Upper lobe of left lung (tissue), 6 donors: ENCODE measurements around the gene GAPDH. TPM values are rescaled to one million over a fixed set of nuclear protein-coding genes. Genes with fewer than 3 reads are reported as not detected.
A peak's percentile ranks its signal among the peaks of the same experiment; 100 is the strongest.
"Not testable (repeated sequence)": the region's sequence is repeated elsewhere in the genome, so short reads cannot be mapped to it uniquely, and the experiment has no call there.

Experiments
- ATAC-seq, 2 donors: fragments of 200-7000 bp; cut with Tn5 transposase; one replicate each; pipeline ENCODE4 v1.9.1; 2022; ENCODE audit warnings: mild to moderate bottlenecking in 2 of 2, moderate library complexity in 2 of 2; ENCODE audit not compliant: low FRiP score in 2 of 2
- DNase-seq, 2 donors: peaks; one replicate each; pipeline ENCODE4 v3.0.0-alpha.2; 2019 to 2020
- H3K27ac ChIP-seq, 4 donors: fragments of 200-600 bp; sonication (generic); one replicate each; pipeline ENCODE4 v1.5.1; 2016 to 2019
- H3K27me3 ChIP-seq, 4 donors: fragments of 200-600 bp; sonication (generic); one replicate each; pipeline ENCODE4 v1.5.1; 2017 to 2019
- H3K36me3 ChIP-seq, 4 donors: fragments of 200-600 bp; sonication (generic); one replicate each; pipeline ENCODE4 v1.5.1; 2016 to 2019
- H3K4me1 ChIP-seq, 4 donors: fragments of 200-600 bp; sonication (generic); one replicate each; pipeline ENCODE4 v1.5.1; 2018 to 2019
- H3K4me3 ChIP-seq, 4 donors: fragments of 200-600 bp; sonication (generic); one replicate each; pipeline ENCODE4 v1.5.1; 2017 to 2019; ENCODE audit warnings: mild to moderate bottlenecking in 2 of 4, moderate library complexity in 1 of 4
- H3K9me3 ChIP-seq, 4 donors: fragments of 200-600 bp; sonication (generic); one replicate each; pipeline ENCODE4 v1.5.1; 2018 to 2019
- EP300 ChIP-seq, 4 donors: sonication (generic); formaldehyde crosslinking; IDR thresholded peaks; one replicate each; pipeline ENCODE4 v1.5.1; 2017; ENCODE audit warnings: antibody characterized with exemption in 4 of 4, control low read depth in 2 of 4
- POLR2A ChIP-seq, 4 donors: fragments of 450-650 bp; IDR thresholded peaks; one replicate each; pipeline ENCODE4 v1.5.1; 2016 to 2017; ENCODE audit warnings: antibody characterized with exemption in 4 of 4, mild to moderate bottlenecking in 2 of 4
- POLR2AphosphoS5 ChIP-seq, 2 donors: sonication (generic); formaldehyde crosslinking; IDR thresholded peaks; one replicate each; pipeline ENCODE4 v1.5.1; 2017; ENCODE audit warnings: antibody characterized with exemption in 2 of 2
- WGBS, 2 donors: methylation state at CpG; one replicate each; pipeline ENCODE4 v1.1.5; 2017 to 2018; 5-methylcytosine and 5-hydroxymethylcytosine counted together
- small RNA-seq, 4 donors: library from RNA; depleted of rRNA; stranded (forward); fragments of <200 nt; gene quantifications; one replicate each; pipeline ENCODE3, GENCODE V24; 2016
- total RNA-seq, 6 donors: library from RNA; depleted of rRNA in 4 of 6; stranded (reverse); fragments of >200 nt in 4 of 6; gene quantifications; one replicate each; pipeline versions ENCODE4 v1.1.0 to v1.2.1, GENCODE V29; 2016 to 2021
- TF ChIP-seq, protein P1 (sequence below), 6 experiments: fragments of 450-650 bp in 4 of 6; fragments of 200-600 bp in 2 of 6; sonication (generic) in 2 of 6; IDR thresholded peaks; one replicate each; pipeline ENCODE4 v1.5.1; 2016 to 2019; ENCODE audit warnings: antibody characterized with exemption in 6 of 6
- donor health status: DM: no; HTN: no; CAD: no; lungs with moderate emphysema.
- donor health status: DM: no; HTN: yes; CAD: no; lungs with severe emphysema.

The GAPDH gene
- total RNA-seq, 6 donors from 2014 or later, result 442 to 1,402 (median 931) TPM

DNA sequence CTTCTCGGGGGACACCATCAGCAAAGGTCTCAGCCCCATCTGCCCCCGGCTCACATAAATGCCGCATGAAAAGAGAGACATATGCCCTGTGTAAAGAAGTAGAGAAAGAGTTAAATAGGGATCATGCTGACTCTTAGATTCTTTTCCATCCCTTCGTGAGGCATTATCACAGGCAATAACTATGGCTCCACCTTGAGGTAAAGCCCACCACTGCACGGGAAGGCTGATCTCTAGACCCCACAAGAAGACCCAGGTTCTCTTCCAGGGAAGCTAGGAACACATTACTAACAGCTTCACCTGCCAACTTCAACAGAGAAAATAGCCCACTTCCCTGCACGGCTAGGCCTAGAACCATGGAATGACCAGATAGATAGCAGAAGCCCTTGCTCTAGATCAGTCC is 47.9 kb downstream of the GAPDH start:
- H3K4me1 ChIP-seq, result no peaks in the 10 kb centered on the region
- H3K27ac ChIP-seq, result no peak overlapping the region
- no peaks in the 10 kb centered on the region for H3K9me3 ChIP-seq
- DNase-seq, result no peak
- H3K36me3 ChIP-seq, result peaks cover 80 to 100% (median 91%) of the 10 kb centered on the region in 4 donors
- WGBS, 2 donors, result 86 to 90% methylated on average over 6 of the region's 6 CpGs
- no peak for ATAC-seq
- H3K4me3 ChIP-seq, result no peak overlapping the region
- no peak for TF ChIP-seq POLR2A (IDR thresholded peaks at IDR 0.05)
- no peak for TF ChIP-seq EP300 (IDR thresholded peaks at IDR 0.05)
- no peak for TF ChIP-seq POLR2AphosphoS5 (IDR thresholded peaks at IDR 0.05)
- TF ChIP-seq, protein P1, sequence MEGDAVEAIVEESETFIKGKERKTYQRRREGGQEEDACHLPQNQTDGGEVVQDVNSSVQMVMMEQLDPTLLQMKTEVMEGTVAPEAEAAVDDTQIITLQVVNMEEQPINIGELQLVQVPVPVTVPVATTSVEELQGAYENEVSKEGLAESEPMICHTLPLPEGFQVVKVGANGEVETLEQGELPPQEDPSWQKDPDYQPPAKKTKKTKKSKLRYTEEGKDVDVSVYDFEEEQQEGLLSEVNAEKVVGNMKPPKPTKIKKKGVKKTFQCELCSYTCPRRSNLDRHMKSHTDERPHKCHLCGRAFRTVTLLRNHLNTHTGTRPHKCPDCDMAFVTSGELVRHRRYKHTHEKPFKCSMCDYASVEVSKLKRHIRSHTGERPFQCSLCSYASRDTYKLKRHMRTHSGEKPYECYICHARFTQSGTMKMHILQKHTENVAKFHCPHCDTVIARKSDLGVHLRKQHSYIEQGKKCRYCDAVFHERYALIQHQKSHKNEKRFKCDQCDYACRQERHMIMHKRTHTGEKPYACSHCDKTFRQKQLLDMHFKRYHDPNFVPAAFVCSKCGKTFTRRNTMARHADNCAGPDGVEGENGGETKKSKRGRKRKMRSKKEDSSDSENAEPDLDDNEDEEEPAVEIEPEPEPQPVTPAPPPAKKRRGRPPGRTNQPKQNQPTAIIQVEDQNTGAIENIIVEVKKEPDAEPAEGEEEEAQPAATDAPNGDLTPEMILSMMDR (IDR thresholded peaks at IDR 0.05), result no peak
- H3K27me3 ChIP-seq, result no peaks in the 10 kb centered on the region

DNA sequence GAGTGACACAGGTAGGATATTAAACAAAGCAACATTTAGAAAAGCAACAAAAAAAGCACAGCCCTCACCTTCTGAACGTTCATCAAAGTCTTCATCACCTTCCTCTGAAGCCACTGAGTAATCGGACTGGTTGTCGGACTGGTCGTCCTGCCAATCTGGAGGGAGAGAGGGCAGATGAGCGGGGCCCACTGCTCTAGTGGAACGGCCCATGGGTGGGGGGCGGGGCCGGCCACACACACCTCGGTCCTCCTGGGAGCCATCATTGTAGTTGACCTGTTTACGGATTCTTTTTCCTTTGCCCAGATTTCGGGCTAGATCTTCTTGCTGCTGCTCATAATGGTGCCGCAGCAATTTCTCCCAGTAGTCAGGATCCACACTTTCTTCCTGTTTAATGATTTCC is 48.6 kb downstream of the GAPDH start:
- Histone ChIP-seq H3K27ac (no peak overlapping the region), H3K4me3 (no peak overlapping the region), H3K4me1 (no peaks in the 10 kb centered on the region), H3K27me3 (no peaks in the 10 kb centered on the region), H3K9me3 (no peaks in the 10 kb centered on the region), H3K36me3 (peaks cover 81 to 100% (median 91%) of the 10 kb centered on the region in 4 donors)
- ATAC-seq (no peak), DNase-seq (peak in 1 of 2 donors; percentile 50)
- 89 to 95% methylated on average over 12 of the region's 12 CpGs for WGBS, 2 donors
- TF ChIP-seq EP300 (IDR thresholded peaks at IDR 0.05) (no peak), POLR2A (IDR thresholded peaks at IDR 0.05) (no peak), POLR2AphosphoS5 (IDR thresholded peaks at IDR 0.05) (no peak)
- TF ChIP-seq, protein P1 (IDR thresholded peaks at IDR 0.05), result no peak

DNA sequence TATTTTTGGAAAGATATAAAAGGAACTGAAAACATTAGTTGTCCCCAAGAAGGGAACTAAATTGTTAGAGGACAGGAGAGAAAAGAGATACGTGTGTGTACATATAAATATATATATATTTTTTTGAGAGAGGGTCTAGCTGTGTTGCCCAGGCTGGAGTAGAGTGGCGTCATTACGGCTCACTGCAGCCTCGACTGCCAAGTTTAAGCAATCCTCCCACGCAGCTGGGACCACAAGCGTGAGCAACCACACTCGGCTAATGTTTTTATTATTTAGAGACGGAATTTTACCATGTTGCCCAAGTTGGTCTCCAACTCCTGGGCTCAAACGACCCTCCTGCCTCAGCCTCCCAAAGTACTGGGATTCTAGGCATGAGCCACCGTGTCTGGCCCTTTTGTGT is 50.0 kb downstream of the GAPDH start:
- H3K27ac ChIP-seq, result no peak overlapping the region
- no peak for ATAC-seq
- no peaks in the 10 kb centered on the region for H3K27me3 ChIP-seq

DNA sequence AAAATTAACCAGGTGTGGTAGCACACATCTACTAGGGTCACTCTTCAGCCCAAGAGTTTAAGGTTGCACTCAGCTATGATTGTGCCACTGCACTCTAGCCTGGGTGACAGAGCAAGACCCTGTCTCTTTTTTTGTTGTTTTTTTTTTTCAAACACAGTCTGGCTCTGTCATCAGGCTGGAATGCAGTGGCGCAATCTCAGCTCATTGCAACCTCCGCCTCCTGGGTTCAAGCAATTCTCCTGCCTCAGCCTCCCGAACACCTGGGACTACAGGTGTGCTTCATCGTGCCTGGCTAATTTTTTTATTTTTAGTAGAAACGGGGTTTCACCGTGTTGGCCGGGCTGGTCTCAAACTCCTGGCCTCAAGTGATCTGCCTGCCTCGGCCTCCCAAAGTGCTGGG is 52.3 kb downstream of the GAPDH start:
- DNase-seq, H3K27ac ChIP-seq, H3K4me3 ChIP-seq, H3K9me3 ChIP-seq, H3K4me1 ChIP-seq, ATAC-seq, H3K27me3 ChIP-seq: not testable (repeated sequence)
- peaks cover 78 to 100% (median 92%) of the 10 kb centered on the region in 4 donors for H3K36me3 ChIP-seq
- WGBS, 2 donors, result 84 to 91% methylated on average over 8 of the region's 8 CpGs

More for the DNA sequence above, 50.0 kb downstream of the GAPDH start:
- no peak for DNase-seq
- TF ChIP-seq, protein P1 (IDR thresholded peaks at IDR 0.05), result no peak
- TF ChIP-seq POLR2AphosphoS5 (IDR thresholded peaks at IDR 0.05) (no peak), POLR2A (IDR thresholded peaks at IDR 0.05) (no peak), EP300 (IDR thresholded peaks at IDR 0.05) (no peak)
- Histone ChIP-seq H3K36me3 (peaks cover 82 to 100% (median 91%) of the 10 kb centered on the region in 4 donors), H3K9me3 (no peaks in the 10 kb centered on the region), H3K4me1 (no peaks in the 10 kb centered on the region), H3K4me3 (no peak overlapping the region)
- WGBS, 2 donors, result 86 to 90% methylated on average over 10 of the region's 10 CpGs

Small RNAs within 50 kb of the gene (small RNA-seq; reads per million reads assigned to genes)
- 228 to 440 (median 285) reads per million in 4 donors for gene SCARNA11

Other genes starting within 250 kb of the GAPDH start
- 1 to 10 TPM in 5 of 6 donors, not detected in 1; 1.1 to 4.8 (median 2.1) TPM for gene PLEKHG6, start 223.8 kb upstream of the GAPDH start, total RNA-seq
- gene TNFRSF1A, start 192.4 kb upstream of the GAPDH start, total RNA-seq, result 100 to 1,000 TPM; 140 to 425 (median 202) TPM
- 100 to 1,000 TPM; 153 to 594 (median 346) TPM for gene SCNN1A, start 159.0 kb upstream of the GAPDH start, total RNA-seq
- 100 to 1,000 TPM in 5 of 6 donors, 10 to 100 TPM in 1; 84.9 to 207 (median 150) TPM for gene LTBR, start 150.4 kb upstream of the GAPDH start, total RNA-seq
- 1 to 10 TPM in 5 of 6 donors, not detected in 1; 1.0 to 8.8 (median 3.3) TPM for gene CD27, start 89.6 kb upstream of the GAPDH start, total RNA-seq
- 10 to 100 TPM; 32.6 to 71.5 (median 46.9) TPM for gene TAPBPL, start 82.5 kb upstream of the GAPDH start, total RNA-seq
- gene VAMP1, start 63.8 kb upstream of the GAPDH start, total RNA-seq, result 10 to 100 TPM in 2 of 6 donors, 1 to 10 TPM in 4; 4.6 to 25.1 (median 7.1) TPM
- gene MRPL51, start 41.3 kb upstream of the GAPDH start, total RNA-seq, result 100 to 1,000 TPM in 2 of 6 donors, 10 to 100 TPM in 4; 40.1 to 125 (median 67.2) TPM
- gene NCAPD2, start 40.4 kb upstream of the GAPDH start, total RNA-seq, result 10 to 100 TPM; 15.4 to 43.0 (median 25.5) TPM
- gene IFFO1, start 21.5 kb downstream of the GAPDH start, total RNA-seq, result 100 to 1,000 TPM in 1 of 6 donors, 10 to 100 TPM in 5; 13.3 to 108 (median 32.0) TPM
- gene NOP2, start 33.8 kb downstream of the GAPDH start, total RNA-seq, result 10 to 100 TPM; 19.4 to 49.2 (median 36.6) TPM
- gene CHD4, start 72.9 kb downstream of the GAPDH start, total RNA-seq, result 100 to 1,000 TPM; 165 to 267 (median 178) TPM
- gene LPAR5, start 101.4 kb downstream of the GAPDH start, total RNA-seq, result 1 to 10 TPM; 1.3 to 4.4 (median 2.9) TPM
- 10 to 100 TPM in 1 of 6 donors, 1 to 10 TPM in 5; 1.8 to 12.6 (median 5.9) TPM for gene ACRBP, start 112.9 kb downstream of the GAPDH start, total RNA-seq
- gene ING4, start 128.6 kb downstream of the GAPDH start, total RNA-seq, result 10 to 100 TPM; 24.3 to 79.6 (median 33.8) TPM
- 10 to 100 TPM; 33.4 to 52.8 (median 43.0) TPM for gene ZNF384, start 154.9 kb downstream of the GAPDH start, total RNA-seq
- gene PIANP, start 166.3 kb downstream of the GAPDH start, total RNA-seq, result under 1 TPM in 3 of 6 donors, not detected in 3; 0.13 to 0.83 (median 0.39) TPM
- 10 to 100 TPM; 36.9 to 70.2 (median 63.0) TPM for gene COPS7A, start 189.5 kb downstream of the GAPDH start, total RNA-seq
- 100 to 1,000 TPM; 136 to 221 (median 144) TPM for gene MLF2, start 218.6 kb downstream of the GAPDH start, total RNA-seq
- gene PTMS, start 231.8 kb downstream of the GAPDH start, total RNA-seq, result 100 to 1,000 TPM; 142 to 463 (median 224) TPM
- gene LAG3, start 238.0 kb downstream of the GAPDH start, total RNA-seq, result 1 to 10 TPM in 4 of 6 donors, under 1 TPM in 2; 0.46 to 2.6 (median 1.5) TPM